ENCODE measurements around the gene CXorf66.

CXorf66 gene

DNA sequence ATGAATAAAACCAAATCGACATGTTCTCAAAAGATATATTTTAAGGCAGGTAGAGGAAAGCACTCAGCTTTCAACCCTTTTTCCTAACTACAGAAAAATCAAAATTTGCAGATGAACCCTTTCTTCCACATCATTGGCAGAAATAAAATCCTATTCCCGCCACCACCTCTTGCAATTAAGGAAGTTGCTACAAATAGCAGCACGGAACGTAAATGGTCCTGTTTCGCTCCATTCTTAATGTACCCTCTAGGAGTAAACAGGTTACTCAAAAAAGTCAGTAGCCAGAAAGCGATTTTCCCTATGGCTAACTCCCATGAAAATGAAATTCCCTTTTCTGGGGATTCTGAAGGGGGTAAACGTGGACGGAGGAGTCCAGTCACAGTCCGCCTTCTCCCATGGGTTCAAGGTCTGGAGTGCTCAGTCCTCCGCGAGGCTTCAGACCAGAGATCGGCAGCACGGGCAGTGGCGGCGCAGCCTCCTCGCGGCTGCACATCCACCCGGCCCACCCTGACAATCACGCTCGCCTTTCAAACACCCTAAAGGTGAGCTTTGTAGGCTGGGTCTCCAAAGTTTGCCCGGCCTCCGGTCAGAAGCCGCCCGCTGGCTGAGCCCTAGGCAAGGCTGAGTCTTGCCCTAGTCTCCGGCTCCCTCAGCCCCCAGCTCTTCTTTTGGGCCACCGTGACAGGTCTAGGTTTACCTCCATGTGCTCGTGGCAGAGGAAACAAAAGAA is 34.2 kb downstream of the CXorf66 start:
- H3K79me2 ChIP-seq (ENCODE audit: insufficient read depth, low read depth): peaks cover 57% of the 10 kb centered on the region

GRCh38 chrX:139930401-139930800 is 34.9 kb downstream of the CXorf66 start:
- Histone ChIP-seq H4K20me1 (ENCODE audit: insufficient read depth) (peaks cover 6% of the 10 kb centered on the region; the same call in 1 of the 2 replicates), H3K4me1 (ENCODE audit: low read depth, poor library complexity, severe bottlenecking) (peaks cover 45% of the 10 kb centered on the region), H3K27ac (peak overlapping the region; percentile 77; the same call in 1 of the 2 replicates), H3K4me3 (IDR thresholded peaks at IDR 0.05; ENCODE audit: insufficient read depth, low read depth, low read length) (no peak overlapping the region), H3K27me3 (ENCODE audit: insufficient read depth, low read depth) (no peaks in the 10 kb centered on the region), H3K79me2 (ENCODE audit: insufficient read depth, low read depth) (peaks cover 64% of the 10 kb centered on the region), H3K36me3 (ENCODE audit: insufficient read depth) (no peaks in the 10 kb centered on the region), H2AFZ (ENCODE audit: low read depth) (no peak overlapping the region), H3K9ac (peak overlapping the region; percentile 90; the same call in 1 of the 2 replicates), H3K4me2 (peak overlapping the region; percentile 82)
- TF ChIP-seq, protein P1, sequence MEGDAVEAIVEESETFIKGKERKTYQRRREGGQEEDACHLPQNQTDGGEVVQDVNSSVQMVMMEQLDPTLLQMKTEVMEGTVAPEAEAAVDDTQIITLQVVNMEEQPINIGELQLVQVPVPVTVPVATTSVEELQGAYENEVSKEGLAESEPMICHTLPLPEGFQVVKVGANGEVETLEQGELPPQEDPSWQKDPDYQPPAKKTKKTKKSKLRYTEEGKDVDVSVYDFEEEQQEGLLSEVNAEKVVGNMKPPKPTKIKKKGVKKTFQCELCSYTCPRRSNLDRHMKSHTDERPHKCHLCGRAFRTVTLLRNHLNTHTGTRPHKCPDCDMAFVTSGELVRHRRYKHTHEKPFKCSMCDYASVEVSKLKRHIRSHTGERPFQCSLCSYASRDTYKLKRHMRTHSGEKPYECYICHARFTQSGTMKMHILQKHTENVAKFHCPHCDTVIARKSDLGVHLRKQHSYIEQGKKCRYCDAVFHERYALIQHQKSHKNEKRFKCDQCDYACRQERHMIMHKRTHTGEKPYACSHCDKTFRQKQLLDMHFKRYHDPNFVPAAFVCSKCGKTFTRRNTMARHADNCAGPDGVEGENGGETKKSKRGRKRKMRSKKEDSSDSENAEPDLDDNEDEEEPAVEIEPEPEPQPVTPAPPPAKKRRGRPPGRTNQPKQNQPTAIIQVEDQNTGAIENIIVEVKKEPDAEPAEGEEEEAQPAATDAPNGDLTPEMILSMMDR (conservative IDR thresholded peaks at IDR 0.05; ENCODE audit: low read depth, low read length): no peak

More for the DNA sequence above, 34.2 kb downstream of the CXorf66 start:
- Histone ChIP-seq H3K27me3 (ENCODE audit: insufficient read depth, low read depth) (no peaks in the 10 kb centered on the region), H2AFZ (ENCODE audit: low read depth) (no peak overlapping the region; the same call in 1 of the 2 replicates), H3K4me3 (IDR thresholded peaks at IDR 0.05; ENCODE audit: insufficient read depth, low read depth, low read length) (no peak overlapping the region), H3K27ac (peak overlapping the region; percentile 77), H3K4me2 (peak overlapping the region; percentile 82; the same call in 1 of the 2 replicates), H3K9ac (peak overlapping the region; percentile 90), H3K36me3 (ENCODE audit: insufficient read depth) (no peaks in the 10 kb centered on the region), H3K4me1 (ENCODE audit: low read depth, poor library complexity, severe bottlenecking) (peaks cover 40% of the 10 kb centered on the region), H4K20me1 (ENCODE audit: insufficient read depth) (peaks cover 6% of the 10 kb centered on the region; the same call in 1 of the 2 replicates)
- TF ChIP-seq, protein P1 (conservative IDR thresholded peaks at IDR 0.05; ENCODE audit: low read depth, low read length): no peak

- H3K79me2 ChIP-seq (ENCODE audit: insufficient read depth, low read depth): peaks cover 69% of the 10 kb centered on the region
- H3K27me3 ChIP-seq (ENCODE audit: insufficient read depth, low read depth): no peaks in the 10 kb centered on the region
- peak overlapping the region; percentile 82 for H3K4me2 ChIP-seq
- H3K4me1 ChIP-seq (ENCODE audit: low read depth, poor library complexity, severe bottlenecking): peaks cover 50% of the 10 kb centered on the region
- no peak overlapping the region for H2AFZ ChIP-seq (ENCODE audit: low read depth)
- no peaks in the 10 kb centered on the region for H3K36me3 ChIP-seq (ENCODE audit: insufficient read depth)
- no peak overlapping the region for H3K4me3 ChIP-seq (IDR thresholded peaks at IDR 0.05; ENCODE audit: insufficient read depth, low read depth, low read length)
- peaks cover 6% of the 10 kb centered on the region; the same call in 1 of the 2 replicates for H4K20me1 ChIP-seq (ENCODE audit: insufficient read depth)
- H3K9ac ChIP-seq: peak overlapping the region; percentile 90; the same call in 1 of the 2 replicates
- TF ChIP-seq, protein P1 (conservative IDR thresholded peaks at IDR 0.05; ENCODE audit: low read depth, low read length): no peak
- peak overlapping the region; percentile 77; the same call in 1 of the 2 replicates for H3K27ac ChIP-seq
Observed at GRCh38 chrX:139929876-139930275, 35.4 kb downstream of the CXorf66 start.

DNA sequence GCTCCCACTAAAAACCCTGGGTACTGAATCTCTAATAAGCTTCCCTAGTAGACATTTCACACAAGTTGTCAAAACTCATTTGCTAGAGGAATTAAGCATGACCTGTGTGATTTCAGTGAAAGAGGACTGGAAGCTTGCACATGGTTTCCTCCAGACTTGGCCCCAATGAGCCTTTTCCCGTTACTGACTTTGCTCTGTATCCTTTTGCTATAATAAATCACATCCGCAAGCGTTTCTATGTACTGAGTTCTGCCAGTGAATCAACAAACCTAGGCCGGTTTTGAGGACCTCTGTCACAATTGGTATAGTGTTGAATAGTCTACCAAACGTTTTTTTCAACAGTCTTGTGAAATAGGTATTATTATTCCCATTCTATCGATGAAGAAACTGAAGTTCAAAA is 40.6 kb downstream of the CXorf66 start:
- H3K4me1 ChIP-seq (ENCODE audit: low read depth, poor library complexity, severe bottlenecking): peaks cover 48% of the 10 kb centered on the region
- H4K20me1 ChIP-seq (ENCODE audit: insufficient read depth): no peaks in the 10 kb centered on the region
- H3K36me3 ChIP-seq (ENCODE audit: insufficient read depth): no peaks in the 10 kb centered on the region
- H3K4me3 ChIP-seq (IDR thresholded peaks at IDR 0.05; ENCODE audit: insufficient read depth, low read depth, low read length): no peak overlapping the region
- H3K27me3 ChIP-seq (ENCODE audit: insufficient read depth, low read depth): no peaks in the 10 kb centered on the region
- no peak overlapping the region for H3K27ac ChIP-seq
- H3K4me2 ChIP-seq: no peak overlapping the region
- TF ChIP-seq, protein P1 (conservative IDR thresholded peaks at IDR 0.05; ENCODE audit: low read depth, low read length): no peak
- no peak overlapping the region for H3K9ac ChIP-seq
- H3K79me2 ChIP-seq (ENCODE audit: insufficient read depth, low read depth): peaks cover 74% of the 10 kb centered on the region
- no peak overlapping the region for H2AFZ ChIP-seq (ENCODE audit: low read depth)
